ENCODE data around the gene GP5.

The GP5 gene

DNA sequence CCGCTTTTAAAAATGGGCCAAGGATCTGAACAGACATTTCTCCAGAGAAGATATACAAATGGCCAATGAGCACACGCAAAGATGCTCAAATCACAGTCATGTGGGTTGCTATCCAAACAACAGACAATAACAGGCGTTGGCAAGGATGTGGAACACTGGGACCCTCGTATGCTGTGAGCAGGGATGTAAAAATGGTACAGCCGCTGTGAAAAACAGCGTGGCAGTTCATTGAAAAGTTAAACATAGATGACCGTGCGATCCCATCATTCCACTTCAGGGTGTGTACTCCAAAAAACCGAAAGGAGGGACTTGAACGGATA lies 22.9 kb downstream of the GP5 start:
- DNase-seq (ENCODE audit: low read depth), result no peak

GRCh38 chr3:194375473-194376240 lies 23.4 kb downstream of the GP5 start:
- no peak for DNase-seq (ENCODE audit: low read depth)

DNA sequence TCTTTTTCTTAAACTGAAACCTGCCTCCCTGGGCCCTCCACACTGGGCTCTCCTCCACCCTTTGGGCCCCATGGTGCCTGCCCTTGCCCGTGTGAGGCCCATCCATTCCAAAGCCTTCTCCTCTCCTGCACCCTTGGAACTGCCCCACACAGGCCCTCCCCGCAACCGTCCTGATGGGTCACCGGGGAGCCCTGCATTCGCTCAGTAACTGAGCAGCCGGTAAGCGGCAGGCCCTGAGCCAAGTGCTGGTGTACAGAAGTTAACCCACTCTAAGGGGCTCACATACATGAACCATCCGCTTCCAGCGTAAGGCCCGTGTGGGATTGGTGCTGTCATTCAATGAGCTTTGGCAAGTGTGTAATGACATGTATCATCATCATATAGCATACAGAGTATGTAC lies 24.1 kb downstream of the GP5 start:
- DNase-seq (ENCODE audit: low read depth), result no peak

- DNase-seq (ENCODE audit: low read depth), result no peak
Measured at GRCh38 chr3:194373899-194374298, 25.2 kb downstream of the GP5 start.

GRCh38 chr3:194373028-194373427 lies 26.0 kb downstream of the GP5 start:
- no peak for DNase-seq (ENCODE audit: low read depth)

GRCh38 chr3:194370753-194371152 lies 28.3 kb downstream of the GP5 start:
- no peak for DNase-seq (ENCODE audit: low read depth)

DNA sequence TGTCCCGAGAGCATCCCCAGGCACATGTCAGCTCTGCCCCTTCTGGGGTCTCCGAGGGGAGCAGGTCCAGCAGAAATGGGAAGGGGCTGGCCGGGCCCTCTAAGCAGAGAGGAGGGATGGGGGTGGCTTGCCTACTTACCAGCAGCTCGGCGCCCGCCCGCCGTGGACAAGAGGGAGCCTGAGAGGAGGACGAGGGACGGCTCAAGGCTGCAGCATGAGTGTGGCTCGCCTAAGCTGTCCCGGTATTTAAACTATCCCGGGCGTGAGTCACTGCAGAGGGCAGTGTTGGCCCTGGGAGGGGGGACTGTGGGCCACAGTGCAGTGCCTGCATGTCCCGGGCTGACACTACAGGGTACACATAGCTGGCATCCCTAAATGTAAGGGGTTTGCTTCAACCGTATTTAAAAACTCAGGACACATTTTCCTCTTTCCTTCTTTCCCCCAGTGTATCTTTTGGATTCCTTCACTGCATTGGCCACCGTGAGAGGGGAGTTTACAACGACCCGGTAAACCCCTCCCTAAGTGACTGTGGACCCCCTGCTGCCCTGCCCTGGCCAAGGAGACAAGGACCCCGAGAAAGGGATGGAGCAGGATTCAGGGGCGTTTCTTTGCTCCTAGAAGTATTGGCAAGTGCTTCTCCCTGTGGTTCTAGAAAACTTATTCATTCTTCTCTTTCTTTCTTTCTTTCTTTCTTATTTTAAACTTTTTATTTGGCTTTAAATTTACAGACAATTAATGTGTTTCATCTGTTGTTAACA lies 29.4 kb downstream of the GP5 start, which contains the start of gene LRRC15:
TSS of gene LRRC15 (minus strand) at position 222 of the 758 bp plus-strand sequence. CDS start 8,700 bp downstream, outside the sequence.
- DNase-seq (ENCODE audit: low read depth), result no peak

DNA sequence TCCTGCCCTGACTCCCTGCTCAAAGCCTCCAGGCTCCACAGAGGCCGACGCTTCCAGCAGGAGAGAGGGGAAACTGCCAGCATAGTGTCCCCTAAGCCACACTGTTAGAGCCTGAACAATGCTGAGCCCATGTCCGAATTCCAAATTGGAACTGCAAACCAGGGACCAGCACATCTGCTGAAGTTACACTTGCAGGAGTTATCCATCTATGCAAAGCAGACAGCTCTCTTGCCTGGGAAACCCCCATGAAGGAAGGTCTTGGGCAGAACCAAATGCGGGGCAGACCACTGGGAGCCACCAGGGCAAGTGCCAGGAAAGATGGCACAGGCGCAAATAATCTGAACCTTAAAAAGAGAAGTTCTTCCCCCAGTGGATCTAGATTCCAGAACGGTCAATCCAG lies 30.1 kb downstream of the GP5 start:
- DNase-seq (ENCODE audit: low read depth), result no peak

DNA sequence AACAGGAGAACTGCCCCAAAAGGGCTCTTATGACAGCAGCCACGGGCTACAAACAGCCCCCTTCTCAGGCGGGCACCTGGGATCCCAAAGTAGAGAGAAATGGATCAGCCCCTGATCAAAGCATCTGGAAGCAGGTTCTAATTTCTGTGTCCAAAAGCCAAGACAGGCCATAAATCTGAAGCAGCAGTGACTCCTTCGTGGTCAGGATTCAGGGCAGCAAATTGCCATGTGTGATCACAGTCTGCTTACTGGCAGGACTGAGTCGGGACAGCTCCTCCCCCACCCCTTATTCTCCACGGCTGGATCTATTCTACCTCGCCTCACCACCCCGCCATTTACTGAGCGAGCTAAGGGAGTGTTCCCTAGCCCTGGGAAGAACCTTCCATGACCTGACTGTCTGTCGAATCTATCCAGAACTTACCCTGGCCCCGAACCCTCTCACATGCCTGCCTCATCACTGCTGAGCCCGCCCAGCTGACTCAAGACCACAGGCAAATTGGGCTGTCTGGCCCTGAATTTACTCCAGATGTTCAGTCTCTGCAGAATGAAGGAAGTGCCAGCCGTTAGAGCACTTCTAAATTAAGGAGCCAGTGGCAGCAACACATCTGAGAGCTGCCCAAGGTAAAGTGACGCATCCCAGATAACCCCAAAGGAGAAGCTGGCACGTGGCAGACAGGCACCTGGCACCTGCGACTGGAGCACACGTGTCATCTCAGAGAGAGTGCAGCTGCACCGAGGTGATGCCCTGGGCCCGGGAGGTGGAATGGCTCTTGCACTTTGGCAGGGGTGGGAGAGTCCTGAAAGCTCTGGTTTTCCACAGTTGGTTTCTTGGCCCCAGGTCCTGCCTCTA lies 30.8 kb downstream of the GP5 start:
- DNase-seq (ENCODE audit: low read depth), result no peak

- no peak for DNase-seq (ENCODE audit: low read depth)
Measured at GRCh38 chr3:194365978-194366490, 33.0 kb downstream of the GP5 start.

DNA sequence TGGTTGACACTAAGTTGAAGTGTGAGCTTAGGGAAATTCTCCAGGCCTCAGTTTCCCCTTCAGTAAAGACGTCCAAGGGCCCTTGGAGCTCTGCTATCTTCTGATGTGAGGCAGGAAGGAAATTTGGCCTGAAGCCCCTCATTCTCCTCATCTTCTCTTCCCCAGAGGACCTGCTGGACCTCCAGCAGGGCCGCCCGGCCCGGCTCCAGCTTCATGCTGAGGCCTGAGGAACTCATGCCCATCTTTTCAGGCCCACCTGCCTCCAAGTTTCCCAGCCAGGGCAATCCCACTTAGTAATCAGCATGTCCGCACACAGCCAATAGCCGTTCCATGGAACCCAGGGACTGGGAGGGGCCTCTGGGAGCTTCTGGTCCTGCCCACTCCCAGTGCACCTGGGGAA lies 33.5 kb downstream of the GP5 start:
- DNase-seq (ENCODE audit: low read depth), result no peak

DNA sequence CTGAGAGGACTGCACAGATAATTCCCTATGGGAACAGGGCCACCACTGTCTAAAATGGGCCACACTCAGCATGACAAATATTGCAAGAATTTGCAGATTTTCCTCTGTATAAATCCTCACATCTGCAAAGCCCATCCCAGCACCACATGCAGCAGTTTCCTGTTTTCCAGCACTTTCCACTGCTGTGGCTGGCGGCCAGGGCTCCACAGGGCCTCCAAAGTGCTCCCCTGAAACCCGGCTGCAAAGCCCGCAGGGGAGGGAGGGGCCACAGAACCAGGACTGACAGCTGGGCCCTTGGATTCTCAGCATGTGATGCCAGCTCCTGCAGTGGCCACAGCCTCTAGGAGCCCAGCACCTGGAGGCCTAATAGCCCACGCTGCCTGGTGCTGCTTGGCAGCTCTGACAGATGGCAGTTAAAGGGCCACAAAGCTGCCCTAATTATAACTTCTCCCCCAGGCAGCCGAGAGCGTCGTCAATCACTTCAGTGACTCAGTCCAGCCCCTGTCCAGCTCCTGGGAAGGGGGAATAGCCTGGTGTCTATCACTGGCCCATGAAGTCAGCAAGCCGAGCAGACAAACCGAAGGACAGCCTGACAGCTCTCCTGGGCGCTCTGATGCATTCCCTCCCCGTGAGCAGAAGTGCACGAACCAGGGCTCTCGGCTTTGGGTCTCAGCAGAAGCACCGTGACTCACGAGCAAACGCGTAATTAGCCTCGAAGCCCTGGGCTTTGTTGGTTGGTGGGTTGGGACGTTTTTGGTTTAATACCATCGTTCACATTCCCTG lies 34.2 kb downstream of the GP5 start:
- DNase-seq (ENCODE audit: low read depth), result no peak

- DNase-seq (ENCODE audit: low read depth), result no peak
Measured at GRCh38 chr3:194364314-194364651, 34.8 kb downstream of the GP5 start.

- DNase-seq (ENCODE audit: low read depth), result no peak
Measured at GRCh38 chr3:194360568-194360967, 38.5 kb downstream of the GP5 start.

GRCh38 chr3:194357681-194358080 lies 41.4 kb downstream of the GP5 start:
- DNase-seq (ENCODE audit: low read depth), result no peak

DNA sequence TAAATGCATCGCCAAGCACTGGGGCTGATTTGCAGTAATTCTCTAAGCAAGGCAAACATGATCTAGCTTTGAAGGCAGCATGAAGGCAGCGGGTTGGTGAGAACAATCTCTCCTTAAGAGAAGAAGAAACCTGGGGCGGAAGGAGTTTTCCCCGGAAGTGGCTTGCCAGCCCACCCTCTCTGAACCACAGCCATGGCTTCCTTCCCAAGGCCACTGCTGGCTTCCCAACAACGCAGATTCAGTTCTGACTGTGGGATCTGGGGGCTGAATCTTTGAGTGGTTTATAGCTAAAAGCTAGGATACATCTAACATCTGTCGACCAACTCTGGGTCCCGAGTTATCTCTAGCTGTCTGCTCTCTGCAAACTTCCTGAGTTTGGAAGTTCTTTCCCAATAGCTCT lies 43.7 kb downstream of the GP5 start:
- DNase-seq (ENCODE audit: low read depth), result no peak

DNA sequence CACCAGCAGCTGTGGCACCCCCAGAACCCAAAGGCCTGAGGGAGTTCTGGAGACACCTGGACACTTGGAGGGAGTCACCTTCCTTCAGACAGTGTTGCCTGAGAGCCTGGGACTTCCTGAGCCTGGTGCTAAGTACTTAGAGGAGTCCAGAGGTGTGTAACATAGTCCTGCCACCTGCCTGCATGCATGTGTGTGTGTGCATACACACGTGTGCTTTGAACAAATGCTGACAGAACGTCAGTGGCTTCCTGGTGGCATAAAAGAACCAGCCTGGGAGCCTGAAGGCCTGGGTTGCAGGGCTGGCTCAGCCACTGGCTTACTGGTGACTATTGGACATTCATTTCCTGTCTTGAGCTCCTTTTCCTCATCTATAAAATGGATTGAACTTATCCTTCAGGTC lies 44.8 kb downstream of the GP5 start:
- no peak for DNase-seq (ENCODE audit: low read depth)

DNA sequence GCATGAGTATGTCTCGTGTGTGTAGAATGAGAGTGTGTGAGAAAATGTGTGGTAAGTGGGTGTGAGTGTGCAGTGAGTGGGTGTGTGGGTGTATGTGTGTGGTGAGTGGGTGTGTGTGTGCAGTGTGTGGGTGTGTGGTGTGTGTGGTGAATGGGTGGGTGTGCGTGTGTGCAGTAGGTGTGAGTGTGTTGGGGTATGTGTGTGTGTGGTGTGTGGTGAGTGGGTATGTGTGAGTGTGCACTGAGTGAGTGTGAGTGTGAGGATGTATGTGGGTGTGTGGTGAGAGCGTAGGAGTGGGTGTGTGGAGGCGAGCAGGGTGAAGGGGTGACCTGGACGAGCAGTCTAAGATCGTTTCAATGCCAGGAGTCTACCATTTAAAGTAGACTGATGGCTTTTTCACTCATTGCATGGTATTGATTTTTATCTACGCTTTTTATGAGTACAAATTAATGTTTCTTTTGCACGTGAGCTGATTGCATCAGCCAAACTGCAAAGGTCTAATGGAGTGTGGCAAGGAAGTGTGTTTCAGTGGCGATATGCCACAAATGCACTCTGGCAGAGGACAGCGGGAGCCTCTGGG lies 46.3 kb downstream of the GP5 start:
- no peak for DNase-seq (ENCODE audit: low read depth)

GRCh38 chr3:194351952-194352536 lies 47.0 kb downstream of the GP5 start:
- no peak for DNase-seq (ENCODE audit: low read depth)

DNA sequence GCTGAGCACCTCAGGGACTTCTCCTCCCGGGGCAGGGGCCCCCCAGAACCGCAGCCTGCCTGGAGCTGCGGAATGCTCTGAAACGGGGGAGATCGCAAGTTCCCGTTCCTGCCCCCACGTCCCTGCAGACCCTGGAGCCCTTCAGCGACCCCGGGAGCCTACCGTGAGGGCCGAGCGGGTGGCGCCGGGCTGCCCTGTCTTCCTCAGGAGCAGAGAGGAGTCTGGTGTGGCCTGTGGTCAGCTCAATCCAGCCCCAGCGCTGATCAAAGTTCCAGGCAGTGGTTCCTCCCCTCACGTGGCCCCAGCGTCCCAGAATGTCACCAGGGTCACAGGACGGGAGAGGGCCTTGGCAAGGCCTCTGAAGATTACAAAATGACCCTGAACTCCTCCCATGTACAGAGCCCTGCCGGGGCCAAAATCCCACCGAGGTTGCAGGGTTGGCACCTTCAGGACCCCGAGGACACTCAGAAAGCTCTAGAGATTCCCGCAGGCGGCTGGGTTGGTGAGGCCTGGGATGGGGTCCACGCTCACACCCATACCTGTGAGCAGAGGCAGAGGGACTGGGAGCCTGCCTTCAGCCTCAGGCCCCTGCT lies 47.9 kb downstream of the GP5 start, which contains the start of gene CPN2:
TSS of gene CPN2 (minus strand) at position 249 of the 593 bp plus-strand sequence. CDS start 8,626 bp downstream, outside the sequence.
- DNase-seq (ENCODE audit: low read depth), result no peak

- DNase-seq (ENCODE audit: low read depth), result no peak
Measured at GRCh38 chr3:194350726-194351071, 48.4 kb downstream of the GP5 start.
